Uterus (tissue), 2 donors: Measurements from ENCODE around the gene NUTF2.

Experiments
- CTCF ChIP-seq, 4 experiments: fragments of 200-600 bp in 2 of 4; fragments of 450-650 bp in 2 of 4; sonication (generic) in 2 of 4; IDR thresholded peaks; one replicate each; pipeline ENCODE4 v1.5.1; 2016 to 2019; ENCODE audit warnings: antibody characterized with exemption in 4 of 4, mild to moderate bottlenecking in 2 of 4, moderate library complexity in 1 of 4
- POLR2A ChIP-seq, 2 donors: fragments of 450-650 bp; IDR thresholded peaks; one replicate each; pipeline ENCODE4 v1.6.1; 2016; ENCODE audit warnings: antibody characterized with exemption in 2 of 2, mild to moderate bottlenecking in 1 of 2, moderate library complexity in 1 of 2

GRCh38 chr16:67861877-67862276 is 15.1 kb downstream of the NUTF2 start:
- TF ChIP-seq POLR2A (IDR thresholded peaks at IDR 0.05): no peak
- no peak for TF ChIP-seq CTCF (IDR thresholded peaks at IDR 0.05)
